Stimulated activated CD8-positive, alpha-beta memory T cell treated with anti-CD3 and anti-CD28 coated beads, Interleukin-7, amount 100 ng/mL, for 48 hours (primary cell): ENCODE measurements around the gene HNRNPH3.

ENCODE experiments used
- DNase-seq, 2 donors: peaks; one replicate each; pipeline ENCODE4 v3.0.0-alpha.2; 2020; ENCODE audit warnings: low read depth in 1 of 2; ENCODE audit errors: extremely low read depth in 1 of 2

Gene HNRNPH3

DNA sequence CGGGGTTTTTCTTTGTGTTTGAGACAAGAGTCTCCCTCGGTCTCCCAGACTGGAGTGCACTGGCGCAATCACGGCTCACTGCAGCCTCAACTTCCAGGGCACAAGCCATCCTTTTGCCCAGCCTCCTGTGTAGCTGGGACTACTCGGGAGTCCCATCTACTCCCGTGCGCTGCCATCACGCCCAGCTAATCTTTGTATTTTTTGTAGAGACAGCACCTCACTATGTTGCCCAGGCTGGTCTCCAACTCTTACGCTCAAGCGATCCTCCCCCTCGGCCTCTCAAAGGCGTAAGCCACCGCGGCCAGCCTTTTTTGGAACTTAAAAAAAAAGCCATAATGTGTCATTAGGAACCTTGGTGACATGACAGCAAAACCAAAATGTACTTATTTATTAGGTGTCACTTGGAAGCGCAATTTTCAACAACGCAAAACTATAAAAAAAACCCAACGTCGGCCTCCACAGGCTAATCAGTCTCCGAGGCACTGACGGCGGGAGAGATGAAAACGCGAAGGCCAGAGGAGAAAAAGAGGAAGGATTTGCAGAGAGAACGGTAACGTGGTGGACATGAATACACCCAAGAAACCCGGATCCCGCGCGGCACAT is 911 bp upstream of the HNRNPH3 start:
- DNase-seq: no peak

DNA sequence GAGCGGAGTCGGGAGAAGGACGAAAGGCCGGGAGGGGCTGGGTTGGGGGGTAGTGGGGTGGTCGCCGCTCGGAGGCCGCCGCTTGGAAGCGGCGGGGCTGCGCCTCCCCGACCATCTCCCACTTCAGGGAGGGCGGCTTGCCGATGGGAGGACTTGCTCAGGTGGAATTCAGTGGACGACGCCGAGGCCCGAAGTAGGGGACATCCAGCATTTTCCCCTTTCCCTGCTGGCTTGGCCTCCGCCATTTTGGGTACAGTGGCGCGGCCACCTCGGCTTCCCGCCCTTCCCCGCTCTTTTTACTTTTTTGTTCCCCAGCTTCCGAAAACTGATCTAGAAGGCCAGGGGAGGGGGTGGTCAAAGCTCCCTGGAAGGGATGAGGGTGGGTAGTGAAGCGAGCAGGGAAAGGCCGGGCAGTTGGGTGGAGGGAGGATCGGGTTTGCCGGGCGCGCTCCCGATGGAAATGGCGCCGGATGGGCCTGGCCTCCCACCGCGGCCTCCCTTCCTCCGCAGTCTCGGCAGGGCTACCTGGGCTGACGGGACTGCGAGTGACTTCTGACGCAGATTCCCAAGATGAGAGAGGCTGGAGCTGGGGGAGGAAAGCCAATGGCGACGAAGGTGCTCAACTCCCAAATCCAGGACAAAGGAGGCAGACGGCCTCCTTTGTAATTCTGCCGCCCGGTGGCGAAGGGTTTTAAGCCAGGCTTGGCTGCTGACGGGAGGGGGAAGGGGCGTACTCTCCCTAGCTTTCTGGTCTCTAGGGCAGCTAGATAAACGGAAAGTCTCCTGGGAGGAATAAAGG is 594 bp downstream of the HNRNPH3 start, which contains the start of gene PBLD:
Gene PBLD, minus strand, starts transcription at position 670 of the 799 bp plus-strand sequence. CDS start 26,084 bp downstream, outside the sequence.
- DNase-seq: peak; percentile 19 to 26

DNA sequence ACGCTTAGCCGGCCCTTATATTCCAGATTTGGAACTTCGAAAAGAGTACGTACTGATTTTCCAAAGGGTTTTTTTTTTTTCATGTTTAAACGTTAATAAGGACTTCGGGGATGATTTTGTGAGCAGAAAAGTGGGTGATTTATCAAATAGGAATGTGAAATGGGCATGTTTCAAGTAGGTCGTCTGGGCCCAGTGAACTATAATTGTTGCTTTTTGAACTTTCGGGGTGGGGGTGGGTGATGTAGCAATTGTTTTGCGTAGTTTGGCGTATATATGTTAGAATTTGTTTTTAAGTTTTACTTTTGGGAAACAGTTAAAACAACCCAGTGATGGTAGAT is 1.2 kb downstream of the HNRNPH3 start:
- DNase-seq: no peak

DNA sequence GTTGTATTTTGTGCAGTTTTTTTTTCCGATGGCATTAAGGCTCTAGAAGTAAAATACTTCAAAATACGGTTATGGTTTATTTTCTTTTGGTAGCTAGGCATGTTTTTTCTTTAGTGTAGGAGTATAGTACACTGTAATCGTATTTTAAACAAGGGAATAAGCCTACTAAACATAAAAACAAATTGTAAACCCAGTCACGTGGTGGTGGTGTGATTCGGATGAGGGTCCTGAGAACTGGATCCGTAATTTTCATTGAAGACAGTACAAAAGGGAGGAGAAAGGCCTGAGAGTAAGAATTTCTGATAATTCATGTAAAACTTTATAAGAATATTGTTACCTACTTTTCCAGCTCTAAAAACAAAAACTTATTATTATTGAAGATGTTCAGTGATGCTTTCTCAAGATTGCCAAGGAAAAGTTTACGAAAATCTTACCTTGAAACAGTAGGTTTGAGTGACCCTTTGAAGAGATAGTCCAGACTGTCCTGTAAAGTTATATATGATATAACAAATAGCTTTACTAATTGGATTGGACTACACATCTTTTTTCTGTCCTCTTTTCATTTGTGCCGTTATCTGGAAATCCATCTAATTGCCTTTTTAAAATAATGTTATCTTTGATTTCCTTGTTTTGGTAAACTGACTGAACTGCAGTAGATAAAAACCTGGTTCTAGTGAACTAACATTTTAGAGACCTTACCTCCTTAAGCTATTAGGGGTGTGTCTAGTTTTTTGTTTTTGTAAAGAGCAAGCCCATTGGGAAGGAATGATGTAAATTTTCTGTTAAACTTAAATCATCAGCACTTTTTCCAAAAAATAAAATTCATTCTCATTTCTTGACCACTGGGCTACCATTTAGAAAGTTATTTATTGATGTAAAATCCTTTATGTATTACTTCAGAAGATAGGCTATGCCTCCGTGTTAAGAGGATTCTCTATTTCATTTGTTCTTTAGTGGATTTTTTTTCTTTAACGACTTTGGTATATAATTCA is 1.9 kb downstream of the HNRNPH3 start:
- no peak for DNase-seq

DNA sequence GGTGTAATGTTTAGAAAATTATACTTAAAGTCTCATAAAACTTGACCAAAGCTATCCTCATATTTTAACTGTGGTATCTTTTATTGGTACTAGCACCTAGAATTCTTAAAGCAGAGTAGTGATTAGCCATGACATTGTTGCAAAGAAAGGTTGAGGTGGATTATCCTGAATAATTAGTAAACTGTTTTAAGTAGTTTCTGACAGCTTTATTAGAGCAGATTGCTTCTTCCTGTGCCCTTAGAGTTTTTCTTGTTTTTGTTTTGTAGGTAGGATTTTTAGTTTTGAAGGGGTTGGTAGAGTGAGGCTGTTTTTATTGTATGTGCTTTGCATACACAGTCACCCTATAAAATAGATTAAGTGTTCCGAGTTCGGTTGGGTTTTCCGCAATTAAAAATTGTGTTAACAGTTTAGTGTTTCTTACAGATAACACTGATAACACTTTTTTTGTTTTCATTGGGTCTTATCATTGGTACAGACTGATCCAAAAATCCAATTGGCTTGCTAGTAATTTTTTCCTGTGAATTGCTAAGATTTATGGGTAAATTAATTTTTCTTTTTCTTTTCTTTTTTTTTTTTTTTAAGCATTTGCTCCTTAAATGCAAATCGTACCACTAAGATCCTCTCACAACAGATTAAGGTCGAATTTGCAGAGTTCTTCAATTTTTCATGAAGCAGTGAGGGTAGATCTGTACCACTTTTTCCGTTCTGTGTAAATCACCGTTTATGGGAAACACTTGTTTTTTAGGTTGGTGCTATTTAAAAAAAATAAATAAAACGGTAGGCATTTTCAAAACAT is 3.0 kb downstream of the HNRNPH3 start:
- DNase-seq: no peak

DNA sequence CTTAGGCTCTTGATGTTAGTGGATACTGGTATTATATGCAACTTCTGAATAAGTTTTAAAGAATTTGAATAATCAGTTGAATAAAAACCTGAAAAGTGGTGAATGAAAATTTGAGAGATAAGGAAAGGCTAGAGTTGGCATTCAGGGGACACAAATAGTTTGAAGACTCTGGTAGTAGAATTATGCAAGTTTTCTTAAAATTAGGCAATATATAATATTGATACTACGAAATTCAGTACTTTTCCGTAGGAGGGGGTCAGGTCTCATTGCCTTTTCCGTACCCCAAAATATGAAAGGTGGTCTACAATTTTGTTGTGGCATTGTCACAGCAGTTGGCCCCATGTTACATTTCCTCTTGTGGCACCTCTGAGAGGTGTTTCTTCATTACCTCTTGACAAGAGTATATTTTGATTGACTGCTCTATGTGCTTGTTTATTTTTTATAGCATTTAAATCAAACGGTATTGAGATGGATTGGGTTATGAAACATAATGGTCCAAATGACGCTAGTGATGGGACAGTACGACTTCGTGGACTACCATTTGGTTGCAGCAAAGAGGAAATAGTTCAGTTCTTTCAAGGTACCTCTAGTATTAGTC is 5.0 kb downstream of the HNRNPH3 start:
- DNase-seq: no peak

DNA sequence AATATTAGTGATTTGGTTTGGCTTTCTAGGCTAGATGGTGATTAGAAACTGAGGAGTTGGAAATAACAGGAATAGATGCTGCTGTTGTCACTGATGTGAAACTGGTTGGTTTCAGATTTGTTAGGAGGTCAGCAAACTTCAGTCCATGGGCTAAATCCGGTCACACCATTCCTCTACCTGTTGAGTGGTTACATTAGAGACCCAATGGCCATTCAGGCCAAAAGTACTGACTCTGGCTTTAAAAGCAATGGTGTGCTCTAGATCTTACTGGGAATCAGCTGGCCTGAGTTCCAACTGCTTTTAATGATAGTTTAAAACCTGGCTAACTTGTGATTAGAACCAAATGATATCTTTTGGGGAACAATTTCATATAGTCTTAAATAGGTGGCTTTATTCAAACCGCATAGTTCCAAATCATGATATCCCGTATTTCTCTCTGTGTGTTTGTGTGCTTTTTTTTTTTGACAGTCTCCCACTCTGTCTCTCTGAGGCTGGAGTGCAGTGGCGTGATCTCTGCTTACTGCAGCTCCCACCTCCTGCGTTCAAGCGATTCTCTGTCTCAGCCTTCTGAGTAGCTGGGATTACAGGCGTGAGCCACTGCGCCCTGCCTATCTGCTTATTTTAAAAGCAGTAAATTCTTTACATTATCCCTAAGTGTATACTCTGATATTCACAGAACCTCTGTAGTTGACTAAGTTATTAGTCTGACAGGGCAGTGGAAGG is 8.7 kb downstream of the HNRNPH3 start:
- DNase-seq: no peak

DNA sequence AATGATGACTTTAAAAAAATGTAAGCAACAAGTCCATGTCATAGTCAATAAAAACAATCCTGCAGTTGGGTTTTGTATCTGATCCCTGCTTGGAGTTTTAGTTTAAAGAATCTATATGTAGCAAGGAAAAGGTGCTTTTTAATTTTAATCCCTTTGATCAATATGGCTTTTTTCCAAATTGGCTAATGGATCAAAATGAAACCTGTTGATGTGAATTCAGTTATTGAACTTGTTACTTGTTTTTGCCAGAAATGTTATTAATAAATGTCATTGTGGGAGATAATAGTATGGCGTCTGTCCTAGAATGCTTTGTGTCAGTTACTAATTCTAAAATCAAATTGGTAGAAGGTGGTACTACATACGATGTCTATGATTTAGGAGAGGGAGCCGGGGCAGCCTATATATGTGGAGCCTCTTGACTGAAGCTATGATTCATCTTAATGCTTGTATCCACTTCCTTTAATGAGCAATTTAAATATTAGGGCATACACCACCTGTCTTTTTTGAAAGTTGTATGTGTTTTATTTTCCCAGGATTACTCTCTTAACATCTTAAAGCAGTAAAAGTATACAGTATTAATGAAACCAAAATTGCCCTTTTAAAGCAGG is 11.1 kb downstream of the HNRNPH3 start:
- DNase-seq: no peak

DNA sequence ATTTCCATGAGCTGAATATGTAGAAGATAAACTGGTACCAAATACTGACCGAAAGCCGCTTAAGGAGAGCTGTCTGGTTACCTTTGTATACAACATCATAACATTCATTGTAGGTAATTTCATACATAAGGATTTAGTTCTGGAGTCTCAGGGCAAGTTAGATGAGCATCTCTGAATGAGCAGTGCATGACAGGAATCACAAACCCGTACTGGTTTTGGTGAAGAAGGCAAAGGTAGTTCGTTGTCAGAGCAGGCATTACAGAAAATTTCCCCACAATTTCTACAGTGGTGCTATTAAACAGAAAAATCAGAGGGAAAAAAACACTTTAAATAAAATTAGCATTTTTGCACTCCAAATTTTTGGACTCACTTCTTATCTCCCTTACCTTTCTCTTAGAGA is 13.8 kb downstream of the HNRNPH3 start:
- DNase-seq: no peak

DNA sequence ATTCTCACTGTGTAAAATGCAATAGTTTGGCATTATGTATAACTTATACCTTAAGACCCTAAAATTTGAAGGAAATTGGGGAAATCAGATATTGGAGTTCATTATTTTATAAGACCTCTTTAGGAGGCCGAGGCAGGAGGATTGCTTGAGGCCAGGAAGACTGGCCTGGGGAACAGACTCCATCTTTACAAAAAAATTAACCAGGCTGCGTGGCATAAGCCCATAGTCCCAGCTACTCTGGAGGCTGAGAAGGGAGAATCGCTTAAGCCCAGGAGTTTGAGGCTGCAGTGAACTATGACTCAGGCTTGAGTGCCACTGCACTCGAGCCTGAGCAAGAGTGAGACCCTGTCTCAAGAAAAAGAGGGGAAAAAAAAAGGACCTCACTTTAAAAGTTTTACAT is 14.9 kb downstream of the HNRNPH3 start:
- no peak for DNase-seq

DNA sequence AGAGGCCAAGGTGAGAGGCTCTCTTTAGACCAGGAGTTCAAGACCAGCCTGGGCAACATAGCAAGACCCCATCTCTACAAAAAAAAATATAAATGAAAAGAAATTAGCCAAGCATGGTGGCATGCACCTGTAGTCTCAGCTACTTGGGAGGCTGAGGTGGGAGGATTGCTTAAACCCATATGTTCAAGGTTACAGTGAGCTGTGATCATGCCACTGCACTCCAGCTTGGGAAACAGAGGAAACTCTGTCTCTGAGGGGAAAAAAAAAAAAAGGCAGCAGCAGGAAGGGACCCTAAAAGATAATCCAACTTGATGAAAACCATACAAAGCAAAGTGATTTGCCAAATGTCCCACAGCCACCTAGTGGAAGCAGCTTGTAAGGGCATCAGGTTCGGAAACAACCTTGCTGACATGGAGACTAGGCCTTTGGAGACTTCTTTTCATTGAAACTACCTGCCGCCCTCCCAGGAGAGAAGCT is 16.4 kb downstream of the HNRNPH3 start:
- DNase-seq: no peak

DNA sequence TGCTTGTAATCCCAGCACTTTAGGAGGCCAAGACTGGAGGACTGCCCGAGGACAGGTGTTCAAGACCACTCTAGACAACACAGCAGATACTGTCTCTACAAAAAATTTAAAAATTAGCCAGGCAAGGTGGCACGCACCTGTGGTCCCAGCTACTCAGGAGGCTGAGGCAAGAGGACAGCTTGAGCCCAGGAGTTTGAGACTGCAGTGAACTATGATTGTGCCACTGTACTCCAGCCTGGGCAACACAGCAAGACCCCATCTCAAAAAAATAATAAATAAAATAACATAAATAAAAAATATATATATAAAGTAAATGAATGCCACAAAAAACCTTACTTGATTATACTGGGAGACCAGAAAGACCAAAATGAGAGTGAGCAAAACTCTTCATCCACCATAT is 21.7 kb downstream of the HNRNPH3 start:
- no peak for DNase-seq

DNA sequence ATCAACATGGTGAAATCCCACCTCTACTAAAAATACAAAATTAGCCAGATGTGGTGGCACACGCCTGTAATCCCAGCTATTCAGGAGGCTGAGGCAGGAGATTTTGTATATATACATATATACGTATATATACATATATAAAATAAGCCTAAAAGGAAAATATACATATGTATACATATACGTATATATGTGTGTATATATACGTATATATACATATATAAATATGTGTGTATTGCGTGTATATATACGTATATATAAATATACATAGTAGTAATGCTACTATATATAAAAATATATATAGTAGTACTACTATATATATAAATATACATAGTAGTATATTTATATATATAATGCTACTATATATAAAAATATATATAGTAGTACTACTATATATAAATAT is 27.3 kb downstream of the HNRNPH3 start:
- no peak for DNase-seq

DNA sequence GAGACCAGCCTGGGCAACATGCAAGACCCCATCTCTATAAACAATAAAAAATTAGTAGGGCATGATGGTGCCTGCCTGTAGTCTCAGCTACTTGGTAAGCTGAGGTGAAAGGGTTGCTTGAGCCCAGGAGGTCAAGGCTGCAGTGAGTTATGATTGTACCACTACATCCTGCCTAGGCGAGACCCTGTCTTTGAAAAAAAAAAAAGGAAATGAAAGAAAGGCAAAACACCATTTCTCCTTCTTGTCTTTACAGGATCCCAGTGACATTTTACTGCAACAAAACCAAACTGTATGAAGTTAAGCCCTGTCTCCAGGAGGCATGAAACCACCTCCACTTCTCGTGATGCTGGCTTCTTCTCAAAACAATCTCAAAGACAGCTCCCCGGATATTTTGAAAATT is 30.7 kb downstream of the HNRNPH3 start:
- DNase-seq: no peak

DNA sequence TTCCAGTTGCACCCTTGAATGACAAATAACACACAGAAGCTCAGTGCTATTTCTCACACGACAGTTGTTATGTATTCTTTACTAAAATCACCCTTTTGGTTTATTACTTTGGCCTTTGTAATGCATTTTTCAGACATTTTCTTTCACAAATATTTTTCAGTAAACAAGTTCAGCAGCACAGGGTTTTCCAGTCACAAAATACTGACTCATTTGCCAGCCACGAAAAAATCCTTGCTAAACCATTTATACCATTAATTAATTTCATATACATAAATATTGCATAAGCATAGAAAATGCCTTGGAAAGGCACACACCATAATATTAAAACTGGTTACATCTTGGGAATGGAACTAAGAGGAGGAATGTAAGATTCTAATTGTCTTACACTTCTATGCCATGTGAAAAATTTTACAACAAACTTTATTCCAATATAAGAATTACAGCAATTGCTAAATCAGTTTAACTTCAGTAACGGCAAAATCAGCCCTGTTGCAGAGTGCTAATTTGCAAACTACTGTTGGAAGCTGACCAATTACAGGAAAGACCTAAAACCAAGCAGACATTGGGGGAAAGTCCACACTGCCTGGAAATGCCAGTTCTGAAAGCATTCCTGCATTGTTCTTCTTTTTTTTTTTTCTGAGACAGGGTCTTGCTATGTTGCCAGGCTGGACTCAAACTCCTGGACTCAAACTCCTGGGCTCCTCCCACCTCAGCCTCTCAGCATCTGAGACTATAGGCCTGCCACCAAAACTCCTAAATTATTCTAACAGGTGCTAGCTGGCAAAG is 32.4 kb downstream of the HNRNPH3 start:
- DNase-seq: no peak

DNA sequence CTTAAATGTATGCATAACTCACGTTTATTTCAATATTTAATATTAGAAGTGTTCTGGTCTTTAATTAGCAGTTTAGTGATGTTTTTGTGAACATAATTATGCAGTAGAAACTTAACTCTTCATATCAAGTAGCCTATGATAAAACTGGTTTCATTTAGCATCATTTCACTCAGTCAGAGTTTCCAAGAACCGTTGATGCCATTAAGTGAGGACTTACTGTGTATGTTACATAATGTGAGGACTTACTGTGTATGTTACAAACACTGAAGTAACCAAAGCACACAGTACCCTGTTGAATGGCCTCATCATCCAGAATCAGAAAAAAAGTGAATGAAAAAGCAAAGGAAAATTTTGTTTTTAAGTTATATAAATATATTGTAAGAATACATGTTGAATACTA is 33.7 kb downstream of the HNRNPH3 start:
- no peak for DNase-seq

DNA sequence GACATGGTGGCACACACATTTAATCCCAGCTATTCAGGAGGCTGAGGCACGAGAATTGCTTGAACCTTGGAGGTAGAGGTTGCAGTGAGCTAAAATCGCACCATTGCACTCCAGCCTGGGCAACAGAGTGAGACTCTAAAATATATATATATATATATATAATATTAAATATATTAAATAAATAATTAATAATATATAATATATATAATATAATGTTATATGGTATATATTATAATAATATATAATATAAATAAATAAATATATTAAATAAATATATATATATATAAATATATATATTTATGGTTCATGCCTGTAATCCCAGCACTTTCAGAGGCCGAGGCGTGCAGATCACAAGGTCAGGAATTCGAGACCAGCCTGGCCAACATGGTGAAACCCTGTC is 34.7 kb downstream of the HNRNPH3 start:
- DNase-seq: no peak

DNA sequence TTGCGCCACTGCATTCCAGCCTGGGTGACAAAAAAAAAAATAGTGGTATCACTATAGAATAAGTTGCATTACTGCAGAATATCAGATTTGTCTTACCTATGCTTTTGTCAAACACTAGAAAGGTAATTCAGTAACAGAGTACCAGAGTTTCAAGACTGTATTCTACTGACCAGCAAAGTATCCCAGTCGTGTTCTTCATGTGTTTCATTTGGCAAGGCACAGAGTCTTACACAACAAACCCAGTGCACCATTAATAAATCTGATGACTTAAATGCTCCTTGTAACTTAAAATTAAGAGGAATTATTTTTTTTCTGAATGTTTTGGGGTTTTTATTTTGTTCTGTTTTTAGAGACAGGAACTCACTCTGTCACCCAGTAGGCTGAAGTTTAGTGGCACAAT is 35.3 kb downstream of the HNRNPH3 start:
- DNase-seq: no peak
